Naive B cell (primary cell): ENCODE measurements around the gene RNF10. TPM values are rescaled to one million over a fixed set of nuclear protein-coding genes. Genes with fewer than 3 reads are reported as not detected.
"Not testable (repeated sequence)": the region's sequence is repeated elsewhere in the genome, so short reads cannot be mapped to it uniquely, and the experiment has no call there.

ENCODE experiments used
- ATAC-seq, 2 donors: fragments of 150-1000 bp; cut with Tn5 transposase; 2 replicates each; pipeline ENCODE4 v1.10.0; 2021; ENCODE audit warnings: low read depth in 2 of 2, mild to moderate bottlenecking in 2 of 2, moderate library complexity in 2 of 2
- DNase-seq: peaks from one replicate; pipeline ENCODE4 v3.0.0; 2022
- H3K27ac Mint-ChIP-seq, 6 donors: one replicate each; pipeline ENCODE4 v1.8.0; 2020 to 2022; ENCODE audit warnings: mild to moderate bottlenecking in 6 of 6, mixed read lengths in 6 of 6, moderate library complexity in 5 of 6, inconsistent platforms in 2 of 6
- H3K27me3 Mint-ChIP-seq, 3 donors: one replicate each; pipeline ENCODE4 v1.8.0; 2021 to 2022; ENCODE audit warnings: mixed read lengths in 3 of 3, mild to moderate bottlenecking in 1 of 3
- H3K36me3 Mint-ChIP-seq, 2 donors: one replicate each; pipeline ENCODE4 v1.8.0; 2020 to 2022; ENCODE audit warnings: mixed read lengths in 2 of 2, inconsistent platforms in 1 of 2, mild to moderate bottlenecking in 1 of 2
- H3K4me1 Mint-ChIP-seq, 3 donors: one replicate each; pipeline ENCODE4 v1.8.0; 2020 to 2022; ENCODE audit warnings: mixed read lengths in 3 of 3, inconsistent platforms in 1 of 3, mild to moderate bottlenecking in 1 of 3, moderate library complexity in 1 of 3
- H3K4me3 Mint-ChIP-seq, 8 donors: one replicate each; pipeline ENCODE4 v1.8.0; 2020 to 2022; ENCODE audit warnings: mild to moderate bottlenecking in 8 of 8, mixed read lengths in 8 of 8, moderate library complexity in 8 of 8, inconsistent platforms in 2 of 8
- H3K9me3 Mint-ChIP-seq, 7 donors: one replicate each; pipeline ENCODE4 v1.8.0; 2020 to 2022; ENCODE audit warnings: mixed read lengths in 7 of 7, mild to moderate bottlenecking in 5 of 7, inconsistent platforms in 2 of 7, moderate library complexity in 1 of 7
- polyA plus RNA-seq, 6 donors: library from polyadenylated mRNA; unstranded; fragments of 300-500 nt; fragmentation: Illumina TruSeq; gene quantifications; one replicate each; pipeline ENCODE4 v1.2.3, GENCODE V29; 2021; ENCODE audit warnings: low read depth in 6 of 6

The RNF10 gene
- polyA plus RNA-seq, 6 donors from 2014 or later, result 77.2 to 133 (median 94.7) TPM

DNA sequence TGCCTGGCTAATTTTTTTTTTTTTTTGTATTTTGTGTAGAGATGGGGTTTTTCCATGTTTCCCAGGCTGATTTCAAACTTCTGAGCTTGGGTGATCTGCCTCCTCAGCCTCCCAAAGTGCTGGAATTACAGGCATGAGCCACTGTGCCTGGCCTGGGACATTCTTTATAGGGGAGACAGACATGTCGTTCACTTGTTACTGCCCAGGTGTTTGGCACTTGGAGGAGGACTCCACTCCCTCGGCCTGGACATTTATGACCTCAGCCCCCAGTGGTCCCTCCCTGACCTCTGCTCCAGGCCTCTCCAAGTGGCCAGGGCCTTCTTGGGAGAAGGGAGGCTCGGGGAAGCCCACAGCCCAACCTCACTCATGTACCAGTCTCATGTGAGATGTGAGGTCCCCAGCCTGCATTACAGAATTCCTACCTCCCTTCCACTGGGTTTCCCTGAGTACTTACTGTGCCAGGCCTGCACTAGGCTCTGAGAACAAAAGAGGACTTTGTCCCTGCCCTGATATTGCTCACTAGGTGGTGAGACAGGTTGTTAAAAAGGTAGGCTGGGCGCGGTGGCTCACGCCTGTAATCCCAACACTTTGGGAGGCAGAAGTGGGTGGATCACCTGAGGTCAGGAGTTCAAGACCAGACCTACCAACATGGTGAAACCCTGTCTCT is 56.7 kb downstream of the RNF10 start:
- peak overlapping the region in 2 of 6 donors; percentile 19 to 37 for H3K27ac Mint-ChIP-seq
- no peaks in the 10 kb centered on the region for H3K36me3 Mint-ChIP-seq
- H3K9me3 Mint-ChIP-seq, result no peaks in the 10 kb centered on the region
- peak overlapping the region in 1 of 8 donors; percentile 26 for H3K4me3 Mint-ChIP-seq
- no peak for DNase-seq
- no peak for ATAC-seq
- H3K4me1 Mint-ChIP-seq, result no peaks in the 10 kb centered on the region
- H3K27me3 Mint-ChIP-seq, result peaks cover 0 to 24% (median 10%) of the 10 kb centered on the region in 3 donors

DNA sequence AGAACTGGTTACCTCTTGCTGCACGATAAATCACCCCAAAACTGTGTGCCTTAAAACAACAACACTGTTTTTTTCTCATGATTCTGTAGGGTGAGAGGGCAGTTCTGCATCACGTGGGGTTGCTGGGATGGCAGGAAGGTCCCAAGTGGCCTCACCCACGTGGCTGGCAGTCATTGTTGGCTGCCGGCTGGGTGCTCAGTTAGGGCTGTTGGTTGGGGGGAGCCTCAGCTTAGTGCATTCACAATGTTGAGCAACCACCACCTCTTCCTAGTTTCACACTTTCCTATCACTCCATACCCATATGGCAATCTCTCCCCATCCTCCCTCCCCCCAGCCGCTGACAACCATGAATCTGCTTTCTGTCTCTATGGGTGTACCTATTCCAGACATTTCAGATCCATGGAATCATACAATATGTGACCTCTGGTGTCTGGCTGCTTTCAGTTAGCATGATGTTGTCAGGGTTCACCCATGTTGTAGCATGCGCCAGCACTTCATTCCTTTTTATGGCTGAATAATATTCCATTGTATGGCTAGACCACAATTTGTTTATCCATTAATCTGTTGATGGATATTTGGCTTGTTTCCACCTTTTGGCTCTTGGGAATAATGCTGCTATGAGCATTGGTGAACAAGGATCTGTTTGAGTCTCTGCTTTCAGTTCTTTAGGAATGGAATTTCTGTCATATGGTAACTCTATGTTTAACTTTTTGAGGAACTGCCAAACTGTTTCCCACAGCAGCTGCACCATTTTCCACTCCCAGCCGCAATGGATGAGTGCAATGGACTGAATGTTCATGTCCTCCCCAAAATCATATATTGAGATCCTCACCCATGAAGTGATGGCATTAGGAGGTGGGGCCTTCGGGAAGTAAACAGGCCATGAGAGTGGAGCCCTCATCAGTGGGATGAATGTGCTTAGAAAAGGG is 58.2 kb downstream of the RNF10 start:
- DNase-seq (no peak), ATAC-seq (no peak)
- H3K27me3 Mint-ChIP-seq, result peaks cover 0 to 25% (median 11%) of the 10 kb centered on the region in 3 donors
- no peak overlapping the region for H3K27ac Mint-ChIP-seq
- H3K9me3 Mint-ChIP-seq, result no peaks in the 10 kb centered on the region
- no peak overlapping the region for H3K4me3 Mint-ChIP-seq
- no peaks in the 10 kb centered on the region for H3K36me3 Mint-ChIP-seq
- no peaks in the 10 kb centered on the region for H3K4me1 Mint-ChIP-seq

DNA sequence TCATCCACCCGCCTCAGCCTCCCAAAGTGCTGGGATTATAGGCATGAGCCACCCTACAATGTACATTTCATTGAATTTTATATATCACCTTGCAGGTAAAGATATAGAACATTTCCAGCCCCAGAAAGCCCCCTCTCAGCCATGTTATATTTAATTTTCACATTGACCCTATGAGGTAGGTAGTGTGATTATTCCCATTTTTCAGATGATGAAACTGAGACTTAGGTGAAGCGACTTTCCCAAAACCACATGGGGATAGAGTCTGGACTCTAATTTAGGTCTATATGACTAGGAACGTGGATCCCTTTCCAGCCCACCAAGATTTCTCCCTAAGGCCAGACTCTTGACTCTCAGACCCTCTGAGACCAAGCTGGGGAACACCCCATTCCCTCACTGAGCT is 62.7 kb downstream of the RNF10 start:
- H3K36me3 Mint-ChIP-seq, result no peaks in the 10 kb centered on the region
- DNase-seq, result no peak
- H3K4me3 Mint-ChIP-seq, result no peak overlapping the region
- no peak overlapping the region for H3K27ac Mint-ChIP-seq
- H3K27me3 Mint-ChIP-seq, result peaks cover 9 to 45% (median 37%) of the 10 kb centered on the region in 3 donors
- no peak for ATAC-seq
- no peaks in the 10 kb centered on the region for H3K4me1 Mint-ChIP-seq
- no peaks in the 10 kb centered on the region for H3K9me3 Mint-ChIP-seq

DNA sequence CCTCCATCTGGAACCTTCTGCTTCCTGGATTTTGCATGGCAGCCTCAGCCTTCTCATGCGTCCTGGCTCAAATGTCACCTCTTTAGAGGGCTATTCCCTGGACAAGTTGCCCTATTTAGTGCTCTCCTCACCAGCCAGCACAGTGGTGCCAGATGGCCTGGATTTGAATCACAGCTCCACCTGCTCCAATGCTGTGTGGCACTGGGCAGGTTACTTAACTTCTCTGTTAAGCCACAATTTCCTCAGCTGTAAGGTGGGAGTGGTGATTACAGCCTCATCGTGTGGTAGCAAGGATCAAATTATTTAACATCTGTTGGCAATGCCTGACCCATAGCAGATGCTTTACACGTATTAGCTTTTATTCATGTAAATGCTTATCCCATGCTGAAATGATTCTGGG is 63.7 kb downstream of the RNF10 start:
- DNase-seq, result no peak
- H3K27me3 Mint-ChIP-seq, result peaks cover 12 to 53% (median 46%) of the 10 kb centered on the region in 3 donors
- H3K27ac Mint-ChIP-seq, result peak overlapping the region in 2 of 6 donors; percentile 79 to 84
- H3K9me3 Mint-ChIP-seq, result no peaks in the 10 kb centered on the region
- H3K4me1 Mint-ChIP-seq, result no peaks in the 10 kb centered on the region
- no peaks in the 10 kb centered on the region for H3K36me3 Mint-ChIP-seq
- no peak overlapping the region for H3K4me3 Mint-ChIP-seq
- ATAC-seq, result no peak

DNA sequence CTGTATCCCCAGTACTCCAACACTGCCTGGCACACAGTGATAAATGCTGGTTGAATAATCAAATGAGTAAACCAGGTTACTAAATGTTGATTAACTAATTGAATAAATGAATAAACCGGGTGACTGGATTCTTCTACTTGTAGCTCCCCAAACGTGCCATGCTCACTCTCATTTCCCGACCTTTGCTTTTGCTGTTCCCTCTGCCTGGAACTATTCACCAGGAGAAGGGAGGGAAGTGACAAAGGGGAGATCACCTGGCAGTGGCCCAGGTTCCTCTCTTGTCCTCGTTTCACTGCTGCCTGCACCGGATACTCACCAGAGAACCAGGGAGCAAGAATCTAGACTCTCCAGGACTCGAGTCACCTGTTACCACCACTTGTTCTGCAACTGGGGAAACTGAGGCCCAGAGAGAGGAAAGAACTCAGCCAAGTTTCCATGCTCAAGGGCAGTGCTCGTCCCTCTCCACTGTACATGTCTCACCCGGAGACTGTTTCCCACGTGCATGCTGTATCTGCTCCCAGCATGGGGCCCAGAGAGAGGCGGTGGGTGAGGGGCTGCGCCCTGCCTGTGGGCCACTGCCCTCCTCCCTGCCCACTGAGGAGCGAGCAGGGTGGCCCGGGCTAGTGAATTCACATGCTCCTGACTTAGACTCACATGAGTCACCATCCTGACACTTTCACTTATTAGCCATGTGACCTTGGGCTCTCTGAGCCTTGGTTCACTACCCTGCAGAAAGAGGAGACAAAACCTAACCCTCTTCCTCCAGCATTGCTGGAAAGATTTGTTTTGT is 64.7 kb downstream of the RNF10 start:
- ATAC-seq (no peak), DNase-seq (no peak)
- Mint-ChIP-seq H3K9me3 (no peaks in the 10 kb centered on the region), H3K27ac (no peak overlapping the region), H3K4me3 (no peak overlapping the region), H3K4me1 (no peaks in the 10 kb centered on the region), H3K27me3 (peaks cover 12 to 53% (median 47%) of the 10 kb centered on the region in 3 donors), H3K36me3 (no peaks in the 10 kb centered on the region)

DNA sequence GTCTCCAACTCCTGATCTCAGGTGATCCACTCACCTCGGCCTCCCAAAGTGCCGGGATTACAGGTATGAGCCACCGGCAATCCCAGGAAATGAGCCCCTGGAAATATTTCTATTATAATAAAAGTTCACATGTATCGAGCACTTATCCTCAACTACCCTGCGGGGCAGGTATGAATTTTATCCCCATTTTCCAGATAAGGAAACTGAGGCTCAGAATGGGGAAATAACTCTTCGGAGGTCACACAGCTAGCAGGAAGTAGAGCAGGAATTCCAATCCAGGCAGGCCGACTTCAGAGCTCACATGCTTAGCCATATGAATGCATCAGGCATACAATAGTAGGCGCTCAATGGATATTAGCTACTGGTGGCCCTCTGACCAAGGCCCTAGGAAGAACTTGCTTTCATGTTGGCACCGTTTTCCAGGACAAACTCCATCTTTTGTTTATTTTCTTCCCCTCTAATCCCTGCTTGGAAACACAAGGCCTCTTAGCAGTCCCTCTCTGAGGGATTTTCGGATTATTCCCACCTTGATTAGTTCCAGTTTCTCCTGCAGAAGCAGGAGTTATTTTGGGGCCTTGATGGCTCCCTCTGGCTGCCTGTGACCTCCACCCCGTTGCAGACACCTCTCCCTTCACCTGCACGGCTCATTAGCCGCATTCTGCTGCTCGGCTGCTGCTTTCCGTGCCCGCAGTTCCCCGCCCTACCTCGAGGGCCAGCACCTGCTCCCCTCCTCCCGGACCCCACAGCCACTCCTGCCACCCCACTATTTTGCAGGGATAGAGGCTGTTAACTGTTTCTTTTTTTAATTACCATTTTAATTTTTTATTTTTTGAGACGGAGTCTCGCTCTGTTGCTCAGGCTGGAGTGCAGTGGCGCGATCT is 65.8 kb downstream of the RNF10 start:
- ATAC-seq, result no peak
- peaks cover 12 to 52% (median 47%) of the 10 kb centered on the region in 3 donors for H3K27me3 Mint-ChIP-seq
- DNase-seq, result no peak
- H3K4me3 Mint-ChIP-seq, result no peak overlapping the region
- H3K9me3 Mint-ChIP-seq, result no peaks in the 10 kb centered on the region
- no peaks in the 10 kb centered on the region for H3K4me1 Mint-ChIP-seq
- no peak overlapping the region for H3K27ac Mint-ChIP-seq
- H3K36me3 Mint-ChIP-seq, result no peaks in the 10 kb centered on the region

DNA sequence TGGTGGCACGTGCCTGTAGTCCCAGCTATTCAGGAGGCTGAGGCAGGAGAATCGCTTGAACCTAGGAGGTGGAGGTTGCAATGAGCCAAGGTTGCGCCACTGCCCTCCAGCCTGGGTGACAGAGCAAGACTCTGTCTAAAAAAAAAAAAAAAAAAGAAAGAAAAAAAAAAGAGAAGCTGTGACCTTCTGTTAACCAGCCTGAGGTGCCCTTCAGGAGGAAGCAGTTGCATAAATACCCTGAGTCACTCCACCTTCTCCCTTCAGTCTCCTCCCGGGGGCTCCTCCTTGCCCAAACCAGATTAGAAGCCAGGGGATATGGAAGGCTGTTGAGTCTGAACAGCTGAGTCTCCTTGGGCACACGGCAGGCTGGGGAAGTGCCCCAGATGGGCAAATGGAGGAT is 68.3 kb downstream of the RNF10 start:
- peak overlapping the region in 1 of 6 donors; percentile 6 for H3K27ac Mint-ChIP-seq
- H3K9me3 Mint-ChIP-seq, H3K4me1 Mint-ChIP-seq, H3K36me3 Mint-ChIP-seq, H3K4me3 Mint-ChIP-seq, ATAC-seq, DNase-seq: not testable (repeated sequence)
- H3K27me3 Mint-ChIP-seq, result peaks cover 23 to 46% (median 43%) of the 10 kb centered on the region in 3 donors

DNA sequence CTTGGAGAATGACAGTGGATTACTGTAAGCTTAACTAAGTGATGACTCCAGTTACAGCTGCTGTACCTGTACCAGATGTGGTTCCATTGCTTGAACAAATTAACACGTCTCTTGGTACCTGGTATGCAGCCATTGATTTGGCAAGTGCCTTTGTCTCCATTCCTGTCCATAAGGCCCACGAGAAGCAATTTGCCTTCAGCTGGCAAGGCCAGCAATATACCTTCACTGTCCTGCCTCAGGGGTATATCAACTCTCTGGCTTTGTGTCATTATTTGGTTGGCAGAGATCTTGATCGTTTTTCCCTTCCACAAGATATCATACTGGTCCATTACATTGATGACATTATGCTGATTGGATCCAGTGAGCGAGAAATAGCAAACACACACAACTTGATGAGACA is 76.4 kb downstream of the RNF10 start:
- no peak for DNase-seq
- Mint-ChIP-seq H3K36me3 (no peaks in the 10 kb centered on the region), H3K9me3 (peaks cover 0 to 3% (median 0%) of the 10 kb centered on the region in 7 donors), H3K4me3 (no peak overlapping the region), H3K27ac (no peak overlapping the region), H3K27me3 (peaks cover 17 to 45% (median 34%) of the 10 kb centered on the region in 3 donors), H3K4me1 (no peaks in the 10 kb centered on the region)
- no peak for ATAC-seq

DNA sequence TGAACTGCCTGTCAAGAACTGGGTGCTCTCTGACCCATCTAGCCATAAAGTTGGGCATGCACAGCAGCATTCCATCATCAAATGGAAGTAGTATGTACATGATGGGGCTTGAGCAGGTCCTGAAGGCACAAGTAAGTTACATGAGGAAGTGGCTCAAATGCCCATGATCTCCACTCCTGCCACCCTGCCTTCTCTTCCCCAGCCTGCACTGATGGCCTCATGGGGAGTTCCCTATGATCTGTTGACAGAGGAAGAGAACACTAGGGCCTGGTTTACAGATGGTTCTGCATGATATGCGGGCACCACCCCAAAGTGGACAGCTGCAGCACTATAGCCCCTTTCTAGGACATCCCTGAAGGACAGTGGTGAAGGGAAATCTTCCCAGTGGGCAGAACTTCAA is 77.4 kb downstream of the RNF10 start:
- not testable (repeated sequence) for H3K36me3 Mint-ChIP-seq, H3K4me3 Mint-ChIP-seq, H3K27ac Mint-ChIP-seq, DNase-seq, H3K9me3 Mint-ChIP-seq, ATAC-seq, H3K4me1 Mint-ChIP-seq
- H3K27me3 Mint-ChIP-seq, result peaks cover 14 to 41% (median 31%) of the 10 kb centered on the region in 3 donors

DNA sequence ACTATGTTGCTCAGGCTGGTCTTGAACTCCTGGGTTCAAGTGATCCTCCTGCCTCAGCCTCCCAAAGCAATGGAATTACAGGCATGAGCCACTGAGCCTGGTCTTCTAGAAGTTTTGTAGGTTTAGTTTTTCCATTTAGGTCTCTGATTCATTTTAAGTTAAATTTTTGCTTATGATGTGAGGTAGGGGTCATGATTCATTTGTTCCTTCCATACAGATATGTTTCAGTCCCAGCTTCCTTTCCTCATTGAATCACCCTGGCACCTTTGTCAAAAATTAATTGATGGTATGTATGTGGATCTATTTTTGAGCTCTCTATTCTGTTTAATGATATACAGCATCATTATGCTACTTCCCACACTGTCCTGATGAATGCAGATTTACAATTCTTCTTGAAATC is 80.7 kb downstream of the RNF10 start:
- no peaks in the 10 kb centered on the region for H3K36me3 Mint-ChIP-seq
- H3K27ac Mint-ChIP-seq, result no peak overlapping the region
- H3K27me3 Mint-ChIP-seq, result peaks cover 42 to 52% (median 45%) of the 10 kb centered on the region in 3 donors
- H3K4me1 Mint-ChIP-seq, result no peaks in the 10 kb centered on the region
- H3K9me3 Mint-ChIP-seq, result peaks cover 0 to 3% (median 0%) of the 10 kb centered on the region in 7 donors
- ATAC-seq, result no peak
- no peak overlapping the region for H3K4me3 Mint-ChIP-seq
- no peak for DNase-seq

DNA sequence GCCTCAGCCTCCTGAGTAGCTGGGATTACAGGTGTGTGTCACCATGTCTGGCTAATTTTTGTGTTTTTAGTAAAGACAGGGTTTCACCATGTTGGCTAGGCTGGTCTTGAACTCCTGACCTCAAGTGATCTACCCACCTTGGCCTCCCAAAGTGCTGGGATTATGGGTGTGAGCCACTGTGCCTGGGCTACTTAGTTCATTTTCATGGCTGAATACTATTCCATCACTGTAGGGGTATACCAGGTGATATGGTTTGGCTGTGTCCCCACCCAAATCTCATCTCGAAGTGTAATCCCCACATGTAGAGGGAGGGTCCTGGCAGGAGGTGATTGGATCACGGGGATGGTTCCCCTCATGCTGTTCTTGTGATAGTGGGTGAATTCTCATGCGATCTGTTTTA is 83.0 kb downstream of the RNF10 start:
- not testable (repeated sequence) for H3K4me1 Mint-ChIP-seq, H3K36me3 Mint-ChIP-seq, H3K9me3 Mint-ChIP-seq, DNase-seq, ATAC-seq, H3K4me3 Mint-ChIP-seq
- H3K27ac Mint-ChIP-seq, result peak overlapping the region in 1 of 6 donors; percentile 22
- H3K27me3 Mint-ChIP-seq, result peaks cover 47 to 61% (median 50%) of the 10 kb centered on the region in 3 donors

DNA sequence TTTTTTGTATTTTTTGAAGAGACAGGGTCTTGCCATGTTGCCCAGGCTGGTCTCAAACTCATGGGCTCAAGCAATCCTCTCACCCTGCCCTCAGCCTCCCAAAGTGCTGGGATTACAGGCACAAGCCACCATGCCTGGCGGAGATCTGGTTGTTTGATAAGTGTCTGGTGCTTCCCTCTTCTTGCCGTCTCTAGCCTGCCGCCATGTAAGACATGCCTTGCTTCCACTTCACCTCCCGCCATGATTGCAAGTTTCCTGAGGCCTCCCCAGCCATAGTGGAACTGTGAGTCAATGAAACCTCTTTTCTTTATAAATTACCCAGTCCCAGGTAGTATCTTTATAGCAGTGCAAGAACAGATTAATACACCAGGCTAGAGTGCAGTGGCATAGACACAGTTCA is 83.6 kb downstream of the RNF10 start:
- H3K36me3 Mint-ChIP-seq, H3K4me3 Mint-ChIP-seq, ATAC-seq: not testable (repeated sequence)

More for the DNA sequence above, 83.6 kb downstream of the RNF10 start:
- H3K9me3 Mint-ChIP-seq, DNase-seq, H3K4me1 Mint-ChIP-seq: not testable (repeated sequence)
- H3K27ac Mint-ChIP-seq, result peak overlapping the region in 1 of 6 donors; percentile 46
- H3K27me3 Mint-ChIP-seq, result peaks cover 45 to 64% (median 47%) of the 10 kb centered on the region in 3 donors
